Stomach (tissue), 9 donors: ENCODE measurements around the gene CHST13. TPM values are rescaled to one million over a fixed set of nuclear protein-coding genes. Genes with fewer than 3 reads are reported as not detected.

ENCODE experiments used
- DNase-seq, 2 donors: peaks; one replicate each; pipeline versions ENCODE4 v3.0.0 to v3.0.0-alpha.2; 2013 to 2019
- H3K27ac ChIP-seq, 5 donors: fragments of 200-600 bp in 4 of 5; sonication (generic) in 4 of 5; one replicate each; pipeline ENCODE4 v1.5.1; 2013 to 2019; ENCODE audit warnings: mild to moderate bottlenecking in 1 of 5, moderate library complexity in 1 of 5
- H3K27me3 ChIP-seq, 3 donors: fragments of 200-600 bp; sonication (generic); one replicate each; pipeline ENCODE4 v1.5.1; 2017 to 2019; ENCODE audit warnings: mixed run types in 1 of 3
- H3K36me3 ChIP-seq, 4 donors: fragments of 200-600 bp; sonication (generic); 1 replicate in 3 of 4; 2 replicates in 1 of 4; pipeline ENCODE4 v1.5.1; 2016 to 2019
- H3K4me1 ChIP-seq, 4 donors: fragments of 200-600 bp; sonication (generic); one replicate each; pipeline ENCODE4 v1.5.1; 2016 to 2019
- H3K4me3 ChIP-seq, 4 donors: fragments of 200-600 bp; sonication (generic) in 3 of 4; one replicate each; pipeline ENCODE4 v1.5.1; 2016 to 2019; ENCODE audit warnings: mild to moderate bottlenecking in 1 of 4
- H3K9me3 ChIP-seq, 4 donors: fragments of 200-600 bp; sonication (generic); one replicate each; pipeline ENCODE4 v1.5.1; 2016 to 2019
- EP300 ChIP-seq: sonication (generic); formaldehyde crosslinking; IDR thresholded peaks from one replicate; pipeline ENCODE4 v1.6.1; 2017; ENCODE audit warnings: antibody characterized with exemption
- POLR2A ChIP-seq, 4 donors: fragments of 450-650 bp; IDR thresholded peaks; one replicate each; pipeline ENCODE4 v1.6.1; 2016; ENCODE audit warnings: antibody characterized with exemption in 4 of 4, control low read depth in 2 of 4, mild to moderate bottlenecking in 1 of 4, moderate library complexity in 1 of 4
- POLR2AphosphoS5 ChIP-seq, 3 donors: sonication (generic); formaldehyde crosslinking; IDR thresholded peaks; one replicate each; pipeline ENCODE4 v1.6.1; 2016; ENCODE audit warnings: antibody characterized with exemption in 3 of 3
- WGBS, 5 donors: extraction: QIAGEN DNeasy Blood & Tissue Kit in 3 of 5; methylation state at CpG; one replicate each; pipeline versions ENCODE4 v1.1.5 to v1.1.7; 2013 to 2018; 5-methylcytosine and 5-hydroxymethylcytosine counted together
- intact Hi-C: fragments of 100-400 bp; cut with DNase I; formaldehyde crosslinking; loops from one replicate; pipeline ENCODE4 v1.15.1; 2023; ENCODE audit warnings: low total_unique reads
- polyA plus RNA-seq, 3 donors: library from polyadenylated mRNA; stranded (reverse); fragments of 200-250 nt; gene quantifications; one replicate each; pipeline ENCODE4 v1.2.3, GENCODE V29; 2013
- total RNA-seq, 5 donors: library from RNA; depleted of rRNA; stranded (reverse); fragments of >200 nt; gene quantifications; one replicate each; pipeline versions ENCODE4 v1.1.0 to v1.2.3, GENCODE V29; 2014 to 2016
- TF ChIP-seq, protein P1 (sequence below), 7 experiments: fragments of 450-650 bp in 4 of 7; fragments of 200-600 bp in 3 of 7; sonication (generic) in 3 of 7; IDR thresholded peaks; one replicate each; pipeline ENCODE4 v1.5.1; 2016 to 2019; ENCODE audit warnings: antibody characterized with exemption in 7 of 7, control low read depth in 2 of 7, mild to moderate bottlenecking in 1 of 7
- donor health status: healthy with polysubstance abuse.
- donor health status: Bipolar disorder and iron deficiency.
- donor health status: healthy.

The CHST13 gene
- total and polyA plus RNA-seq, 8 donors, result 0.08 to 12.5 (median 1.0) TPM; not detected in 2

DNA sequence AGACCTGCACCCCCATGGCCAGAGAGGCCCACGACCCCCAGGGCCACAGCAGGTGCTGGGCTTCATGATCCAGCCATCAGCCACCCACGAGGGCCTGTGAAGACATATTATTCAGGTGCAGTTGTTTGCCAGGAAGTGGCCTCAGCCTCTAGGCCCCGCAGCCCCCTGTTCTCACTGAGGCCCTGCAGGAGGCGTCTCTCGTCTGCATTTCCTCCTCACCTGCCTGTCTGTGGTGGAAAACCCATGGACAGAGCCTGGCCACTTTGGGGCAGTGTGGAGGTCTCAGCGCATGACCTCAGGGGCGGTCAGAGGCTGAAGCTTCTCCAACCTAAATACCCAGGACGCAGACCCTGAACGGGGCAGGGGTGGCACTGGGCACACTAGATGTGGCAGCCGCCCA, 25.0 kb upstream of the CHST13 start:
- TF ChIP-seq, protein P1, sequence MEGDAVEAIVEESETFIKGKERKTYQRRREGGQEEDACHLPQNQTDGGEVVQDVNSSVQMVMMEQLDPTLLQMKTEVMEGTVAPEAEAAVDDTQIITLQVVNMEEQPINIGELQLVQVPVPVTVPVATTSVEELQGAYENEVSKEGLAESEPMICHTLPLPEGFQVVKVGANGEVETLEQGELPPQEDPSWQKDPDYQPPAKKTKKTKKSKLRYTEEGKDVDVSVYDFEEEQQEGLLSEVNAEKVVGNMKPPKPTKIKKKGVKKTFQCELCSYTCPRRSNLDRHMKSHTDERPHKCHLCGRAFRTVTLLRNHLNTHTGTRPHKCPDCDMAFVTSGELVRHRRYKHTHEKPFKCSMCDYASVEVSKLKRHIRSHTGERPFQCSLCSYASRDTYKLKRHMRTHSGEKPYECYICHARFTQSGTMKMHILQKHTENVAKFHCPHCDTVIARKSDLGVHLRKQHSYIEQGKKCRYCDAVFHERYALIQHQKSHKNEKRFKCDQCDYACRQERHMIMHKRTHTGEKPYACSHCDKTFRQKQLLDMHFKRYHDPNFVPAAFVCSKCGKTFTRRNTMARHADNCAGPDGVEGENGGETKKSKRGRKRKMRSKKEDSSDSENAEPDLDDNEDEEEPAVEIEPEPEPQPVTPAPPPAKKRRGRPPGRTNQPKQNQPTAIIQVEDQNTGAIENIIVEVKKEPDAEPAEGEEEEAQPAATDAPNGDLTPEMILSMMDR (IDR thresholded peaks at IDR 0.05), result no peak
- TF ChIP-seq POLR2AphosphoS5 (IDR thresholded peaks at IDR 0.05), result no peak
- TF ChIP-seq EP300, result no peak
- TF ChIP-seq POLR2A (IDR thresholded peaks at IDR 0.05), result no peak
- H3K4me1 ChIP-seq, result no peaks in the 10 kb centered on the region
- intact Hi-C loops, result no loop called here
- DNase-seq, result no peak
- no peak overlapping the region for H3K4me3 ChIP-seq
- no peaks in the 10 kb centered on the region for H3K36me3 ChIP-seq
- no peaks in the 10 kb centered on the region for H3K9me3 ChIP-seq
- H3K27me3 ChIP-seq, result peaks cover 0 to 13% (median 0%) of the 10 kb centered on the region in 3 donors
- WGBS, 5 donors, result 57 to 70% (median 70%) methylated on average over 10 of the region's 10 CpGs
- no peak overlapping the region for H3K27ac ChIP-seq

GRCh38 chr3:126499401-126499800, 24.6 kb upstream of the CHST13 start:
- intact Hi-C loops, result no loop called here
- 92 to 96% (median 93%) methylated on average over 9 of the region's 9 CpGs for WGBS, 5 donors

DNA sequence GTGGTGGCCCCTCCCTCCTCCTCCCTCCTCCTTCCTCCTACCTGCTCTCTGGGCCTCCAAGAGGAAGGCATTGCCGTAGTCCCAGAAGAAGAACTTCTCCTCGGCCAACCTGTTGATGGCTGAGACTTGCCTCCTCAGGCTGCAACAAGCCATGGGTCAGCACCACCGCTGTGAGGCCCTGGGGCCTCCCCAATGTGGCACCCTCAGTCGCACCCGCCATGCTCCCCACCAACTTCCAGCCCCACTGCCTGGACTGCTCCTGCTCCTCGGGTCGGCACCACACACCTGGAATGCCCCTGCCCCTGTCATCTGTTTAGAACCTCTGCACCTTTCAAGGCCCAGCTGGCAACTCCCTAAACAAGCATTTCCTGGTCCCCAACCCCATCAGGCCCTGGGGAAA, 23.9 kb upstream of the CHST13 start:
- Histone ChIP-seq H3K27me3 (peaks cover 0 to 16% (median 0%) of the 10 kb centered on the region in 3 donors), H3K4me1 (no peaks in the 10 kb centered on the region), H3K4me3 (no peak overlapping the region), H3K27ac (no peak overlapping the region), H3K9me3 (no peaks in the 10 kb centered on the region), H3K36me3 (no peaks in the 10 kb centered on the region)
- DNase-seq, result no peak
- intact Hi-C loops, result no loop called here
- TF ChIP-seq POLR2AphosphoS5 (IDR thresholded peaks at IDR 0.05) (no peak), EP300 (no peak), POLR2A (IDR thresholded peaks at IDR 0.05) (no peak)
- TF ChIP-seq, protein P1 (IDR thresholded peaks at IDR 0.05), result no peak
- WGBS, 5 donors, result 74 to 94% (median 85%) methylated on average over 5 to 7 of the region's 7 CpGs

More at GRCh38 chr3:126499401-126499800, 24.6 kb upstream of the CHST13 start:
- Histone ChIP-seq H3K27me3 (peaks cover 0 to 16% (median 0%) of the 10 kb centered on the region in 3 donors), H3K9me3 (no peaks in the 10 kb centered on the region), H3K36me3 (no peaks in the 10 kb centered on the region), H3K4me1 (no peaks in the 10 kb centered on the region), H3K27ac (no peak overlapping the region), H3K4me3 (no peak overlapping the region)
- TF ChIP-seq EP300, result no peak
- no peak for TF ChIP-seq POLR2AphosphoS5 (IDR thresholded peaks at IDR 0.05)
- TF ChIP-seq, protein P1 (IDR thresholded peaks at IDR 0.05), result no peak
- TF ChIP-seq POLR2A (IDR thresholded peaks at IDR 0.05), result no peak
- no peak for DNase-seq

DNA sequence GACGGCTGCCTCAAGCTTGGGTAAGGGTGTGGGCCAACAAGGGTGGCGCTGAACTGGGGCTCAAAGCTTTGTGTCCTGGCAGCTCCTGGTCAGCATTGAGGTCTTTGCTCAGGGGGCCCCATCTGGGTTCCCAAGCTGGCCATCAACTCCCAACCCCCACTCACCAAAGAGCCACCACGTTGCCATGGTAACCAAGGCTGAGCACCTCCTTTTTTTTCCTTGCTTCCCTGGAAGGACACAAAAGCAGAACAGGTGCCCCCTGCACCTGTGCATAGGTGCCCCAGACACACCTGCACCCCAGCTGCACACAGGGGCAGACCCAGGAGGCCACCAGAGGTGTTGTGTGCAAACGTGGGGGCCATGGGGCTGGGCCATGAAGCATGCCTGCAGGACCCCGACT, 22.9 kb upstream of the CHST13 start:
- peaks cover 0 to 16% (median 0%) of the 10 kb centered on the region in 3 donors for H3K27me3 ChIP-seq
- H3K36me3 ChIP-seq, result no peaks in the 10 kb centered on the region
- intact Hi-C loops, result no loop called here
- H3K9me3 ChIP-seq, result no peaks in the 10 kb centered on the region
- no peaks in the 10 kb centered on the region for H3K4me1 ChIP-seq
- no peak overlapping the region for H3K27ac ChIP-seq
- H3K4me3 ChIP-seq, result no peak overlapping the region
- DNase-seq, result no peak
- TF ChIP-seq POLR2A (IDR thresholded peaks at IDR 0.05), result no peak
- no peak for TF ChIP-seq POLR2AphosphoS5 (IDR thresholded peaks at IDR 0.05)
- TF ChIP-seq EP300, result no peak
- TF ChIP-seq, protein P1 (IDR thresholded peaks at IDR 0.05), result no peak
- 60 to 81% (median 68%) methylated on average over 5 of the region's 5 CpGs for WGBS, 5 donors
